Liver (tissue), 3 donors: Measurements from ENCODE around the gene ARHGAP10.

Experiments
- ATF3 ChIP-seq: IDR thresholded peaks from 2 replicates; pipeline ENCODE4 v1.6.1; 2016; ENCODE audit warnings: antibody characterized with exemption
- CTCF ChIP-seq: fragments of 150-350 bp; IDR thresholded peaks from 2 replicates; pipeline ENCODE4 v1.5.1; 2017; ENCODE audit warnings: improper control_type of control experiment, low read depth, low read length; ENCODE audit not compliant: missing input control
- GABPA ChIP-seq, 2 donors: IDR thresholded peaks in 1 of 2; conservative IDR thresholded peaks in 1 of 2; 2 replicates each; pipeline ENCODE4 v1.6.1; 2016; ENCODE audit warnings: antibody characterized with exemption in 2 of 2, mild to moderate bottlenecking in 1 of 2, moderate library complexity in 1 of 2
- HNF4A ChIP-seq, 2 donors: conservative IDR thresholded peaks; 2 replicates each; pipeline ENCODE4 v1.6.1; 2016; ENCODE audit warnings: antibody characterized with exemption in 2 of 2, mild to moderate bottlenecking in 2 of 2
- JUND ChIP-seq, 2 donors: IDR thresholded peaks; 2 replicates each; pipeline ENCODE4 v1.6.1; 2016; ENCODE audit warnings: antibody characterized with exemption in 2 of 2
- MAX ChIP-seq: IDR thresholded peaks from 2 replicates; pipeline ENCODE4 v1.6.1; 2016; ENCODE audit warnings: antibody characterized with exemption
- RAD21 ChIP-seq, 2 donors: IDR thresholded peaks; 2 replicates each; pipeline ENCODE4 v1.6.1; 2016; ENCODE audit warnings: antibody characterized with exemption in 2 of 2, mild to moderate bottlenecking in 2 of 2
- RXRA ChIP-seq, 2 donors: IDR thresholded peaks; 2 replicates each; pipeline ENCODE4 v1.6.1; 2017 to 2018; ENCODE audit warnings: antibody characterized with exemption in 2 of 2, mild to moderate bottlenecking in 1 of 2
- SP1 ChIP-seq: IDR thresholded peaks from 2 replicates; pipeline ENCODE4 v1.6.1; 2018; ENCODE audit warnings: antibody characterized with exemption, mild to moderate bottlenecking
- TAF1 ChIP-seq: conservative IDR thresholded peaks from 2 replicates; pipeline ENCODE4 v1.6.1; 2016; ENCODE audit warnings: antibody characterized with exemption, mild to moderate bottlenecking
- YY1 ChIP-seq: IDR thresholded peaks from 2 replicates; pipeline ENCODE4 v1.6.1; 2016; ENCODE audit warnings: antibody characterized with exemption, mild to moderate bottlenecking
- donor health status: healthy.
- donor health status: healthy.

GRCh38 chr4:148101790-148102189, 369.9 kb downstream of the ARHGAP10 start:
- TF ChIP-seq JUND (IDR thresholded peaks at IDR 0.05) = no peak
- no peak for TF ChIP-seq SP1
- TF ChIP-seq CTCF = no peak
- TF ChIP-seq TAF1 = no peak
- no peak for TF ChIP-seq ATF3
- no peak for TF ChIP-seq HNF4A (conservative IDR thresholded peaks at IDR 0.05)
- no peak for TF ChIP-seq RAD21 (IDR thresholded peaks at IDR 0.05)
- no peak for TF ChIP-seq RXRA (IDR thresholded peaks at IDR 0.05)
- TF ChIP-seq GABPA (IDR thresholded peaks at IDR 0.05 in 1 of 2, conservative IDR thresholded peaks at IDR 0.05 in 1 of 2) = no peak
- no peak for TF ChIP-seq YY1
- TF ChIP-seq MAX = no peak
